H9 (cell line): ENCODE data around the gene MAP3K7CL. TPM values are rescaled to one million over a fixed set of nuclear protein-coding genes. Genes with fewer than 3 reads are reported as not detected.

ENCODE experiments used
- DNase-seq: peaks from one replicate; pipeline ENCODE4 v3.0.0-alpha.2; 2017
- H2AFZ ChIP-seq: one replicate; pipeline ENCODE4 v1.6.1; 2013; ENCODE audit warnings: mild to moderate bottlenecking, low read length, control low read depth, moderate library complexity
- H2AK5ac ChIP-seq: 2 replicates; pipeline ENCODE4 v1.6.1; 2013; ENCODE audit warnings: low read length, control low read depth, mixed read lengths; ENCODE audit not compliant: insufficient read length
- H2BK120ac ChIP-seq: one replicate; pipeline ENCODE4 v1.6.1; 2013; ENCODE audit warnings: low read depth, mild to moderate bottlenecking, low read length, control low read depth, inconsistent platforms; ENCODE audit not compliant: poor library complexity, severe bottlenecking
- H2BK12ac ChIP-seq: 2 replicates; pipeline ENCODE4 v1.6.1; 2013; ENCODE audit warnings: low read length, control low read depth, mixed read lengths, low read depth; ENCODE audit not compliant: insufficient read length
- H2BK15ac ChIP-seq: 2 replicates; pipeline ENCODE4 v1.6.1; 2013; ENCODE audit warnings: low read depth, low read length, control low read depth
- H2BK20ac ChIP-seq: one replicate; pipeline ENCODE4 v1.6.1; 2013; ENCODE audit warnings: low read depth, mild to moderate bottlenecking, low read length, control low read depth, inconsistent platforms; ENCODE audit not compliant: poor library complexity, severe bottlenecking
- H2BK5ac ChIP-seq: 2 replicates; pipeline ENCODE4 v1.6.1; 2013; ENCODE audit warnings: low read length, control low read depth, mixed read lengths; ENCODE audit not compliant: insufficient read length
- H3K14ac ChIP-seq: 2 replicates; pipeline ENCODE4 v1.6.1; 2013; ENCODE audit warnings: low read length, control low read depth; ENCODE audit not compliant: insufficient read depth
- H3K18ac ChIP-seq: 2 replicates; pipeline ENCODE4 v1.6.1; 2013; ENCODE audit warnings: low read depth, mild to moderate bottlenecking, mixed read lengths, low read length, control low read depth; ENCODE audit not compliant: insufficient read length
- H3K23ac ChIP-seq: 2 replicates; pipeline ENCODE4 v1.6.1; 2013; ENCODE audit warnings: low read length, control low read depth, mixed read lengths, low read depth; ENCODE audit not compliant: insufficient read length
- H3K23me2 ChIP-seq: 2 replicates; pipeline ENCODE4 v1.6.1; 2013; ENCODE audit warnings: low read depth, mild to moderate bottlenecking, mixed read lengths, low read length, control low read depth; ENCODE audit not compliant: insufficient read length, poor library complexity, severe bottlenecking
- H3K27ac ChIP-seq: 2 replicates; pipeline ENCODE4 v1.5.1; 2013; ENCODE audit warnings: low read length, control low read depth, mixed read lengths, low read depth; ENCODE audit not compliant: insufficient read length
- H3K27me3 ChIP-seq: 2 replicates; pipeline ENCODE4 v1.6.1; 2013; ENCODE audit warnings: low read length, control low read depth, inconsistent platforms; ENCODE audit not compliant: insufficient read depth
- H3K4ac ChIP-seq: 2 replicates; pipeline ENCODE4 v1.6.1; 2013; ENCODE audit warnings: low read depth, mild to moderate bottlenecking, control low read depth, inconsistent platforms, low read length, moderate library complexity
- H3K4me1 ChIP-seq: 2 replicates; pipeline ENCODE4 v1.6.1; 2013; ENCODE audit warnings: low read length, control low read depth, inconsistent platforms; ENCODE audit not compliant: insufficient read depth
- H3K4me2 ChIP-seq: 2 replicates; pipeline ENCODE4 v1.6.1; 2013; ENCODE audit warnings: low read length, control low read depth, mixed read lengths; ENCODE audit not compliant: insufficient read length, insufficient read depth
- H3K56ac ChIP-seq: 2 replicates; pipeline ENCODE4 v1.6.1; 2013; ENCODE audit warnings: low read depth, mild to moderate bottlenecking, mixed read lengths, low read length, control low read depth; ENCODE audit not compliant: insufficient read length
- H3K79me1 ChIP-seq: 2 replicates; pipeline ENCODE4 v1.6.1; 2013; ENCODE audit warnings: low read depth, mild to moderate bottlenecking, moderate library complexity, low read length, control low read depth, inconsistent platforms; ENCODE audit not compliant: insufficient read depth, poor library complexity, severe bottlenecking
- H3K79me2 ChIP-seq: 2 replicates; pipeline ENCODE4 v1.6.1; 2013; ENCODE audit warnings: low read length, control low read depth, inconsistent platforms; ENCODE audit not compliant: insufficient read depth
- H3K9ac ChIP-seq: 2 replicates; pipeline ENCODE4 v1.6.1; 2013; ENCODE audit warnings: low read length, control low read depth, mixed read lengths; ENCODE audit not compliant: insufficient read length; ENCODE audit errors: extremely low read depth
- H3K9me3 ChIP-seq: one replicate; pipeline ENCODE4 v1.6.1; 2013; ENCODE audit warnings: low read depth, low read length, inconsistent platforms; ENCODE audit not compliant: control insufficient read depth
- H3T11ph ChIP-seq: one replicate; pipeline ENCODE4 v1.6.1; 2013; ENCODE audit warnings: mild to moderate bottlenecking, low read length, control low read depth, inconsistent platforms
- H4K20me1 ChIP-seq: one replicate; pipeline ENCODE4 v1.6.1; 2013; ENCODE audit not compliant: control insufficient read depth, insufficient read length, insufficient read depth
- H4K5ac ChIP-seq: 2 replicates; pipeline ENCODE4 v1.6.1; 2013; ENCODE audit warnings: low read depth, mild to moderate bottlenecking, mixed read lengths, low read length, control low read depth; ENCODE audit not compliant: insufficient read length
- H4K8ac ChIP-seq: replicated peaks from 2 replicates; pipeline ENCODE4 v1.6.1; 2013; ENCODE audit warnings: low read length, control low read depth, mixed read lengths, low read depth; ENCODE audit not compliant: insufficient read length
- H4K91ac ChIP-seq: 2 replicates; pipeline ENCODE4 v1.6.1; 2013; ENCODE audit warnings: low read depth, mild to moderate bottlenecking, moderate library complexity, mixed read lengths, low read length, control low read depth; ENCODE audit not compliant: insufficient read length
- H3K27ac Mint-ChIP-seq, 3 experiments: 2 replicates in 2 of 3; 3 replicates in 1 of 3; pipeline ENCODE4 v1.8.0; 2020 to 2021; ENCODE audit warnings: mixed read lengths in 3 of 3, mild to moderate bottlenecking in 1 of 3, moderate library complexity in 1 of 3
- H3K27me3 Mint-ChIP-seq: 2 replicates; pipeline ENCODE4 v1.8.0; 2021; ENCODE audit warnings: low read depth, mild to moderate bottlenecking, moderate library complexity, mixed read lengths
- H3K36me3 Mint-ChIP-seq, 3 experiments: 2 replicates in 2 of 3; 3 replicates in 1 of 3; pipeline ENCODE4 v1.8.0; 2020 to 2021; ENCODE audit warnings: low read depth in 3 of 3, mixed read lengths in 3 of 3; ENCODE audit not compliant: insufficient read depth in 1 of 3
- H3K4me1 Mint-ChIP-seq, 2 experiments: 2 replicates each; pipeline ENCODE4 v1.8.0; 2020; ENCODE audit warnings: mixed read lengths in 2 of 2
- H3K4me3 Mint-ChIP-seq, 2 experiments: 2 replicates in 1 of 2; 3 replicates in 1 of 2; pipeline ENCODE4 v1.8.0; 2020 to 2021; ENCODE audit warnings: mild to moderate bottlenecking in 2 of 2, mixed read lengths in 2 of 2, moderate library complexity in 1 of 2
- H3K9me3 Mint-ChIP-seq, 2 experiments: 2 replicates in 1 of 2; 3 replicates in 1 of 2; pipeline ENCODE4 v1.8.0; 2020; ENCODE audit warnings: mild to moderate bottlenecking in 2 of 2, mixed read lengths in 2 of 2, moderate library complexity in 1 of 2
- CTCF ChIP-seq: fragments of 200-600 bp; sonication (generic); conservative IDR thresholded peaks from 3 replicates; pipeline ENCODE4 v1.8.0; 2021; ENCODE audit warnings: antibody characterized with exemption, mild to moderate bottlenecking
- WGBS: extraction: QIAGEN DNeasy Blood & Tissue Kit; methylation state at CpG from one replicate; pipeline ENCODE4 v1.1.7; 2013; ENCODE audit warnings: missing lambda C conversion rate, low lambda C conversion rate, mixed read lengths; ENCODE audit not compliant: insufficient read length; ENCODE audit errors: extremely low coverage; 5-methylcytosine and 5-hydroxymethylcytosine counted together
- total RNA-seq: library from RNA; stranded (reverse); gene quantifications from 2 replicates; pipeline ENCODE4 v1.2.1, GENCODE V29; 2021

The MAP3K7CL gene
- total RNA-seq, 1 experiment from 2014 or later: not detected

- Histone ChIP-seq H2BK5ac (no peak overlapping the region), H3T11ph (no peak overlapping the region), H2BK20ac (no peak overlapping the region), H3K4ac (no peak overlapping the region), H3K56ac (no peak overlapping the region), H3K23ac (no peak overlapping the region), H3K27ac (no peak overlapping the region), H2BK12ac (no peak overlapping the region), H3K4me1 (no peaks in the 10 kb centered on the region), H4K91ac (no peak overlapping the region), H3K9me3 (no peaks in the 10 kb centered on the region), H2BK120ac (no peak overlapping the region), H3K27me3 (no peaks in the 10 kb centered on the region), H2AFZ (no peak overlapping the region), H4K8ac (no peak overlapping the region), H3K9ac (no peak overlapping the region), H3K79me2 (no peaks in the 10 kb centered on the region), H4K5ac (no peak overlapping the region), H4K20me1 (no peaks in the 10 kb centered on the region), H3K23me2 (no peaks in the 10 kb centered on the region), H2AK5ac (no peak overlapping the region), H3K14ac (no peak overlapping the region), H3K4me2 (no peak overlapping the region), H3K79me1 (no peaks in the 10 kb centered on the region), H2BK15ac (no peak overlapping the region), H3K18ac (no peak overlapping the region)
- no CpG with 5 or more reads among the region's 7 CpGs for WGBS
- Mint-ChIP-seq H3K4me1 (peaks cover 8 to 12% of the 10 kb centered on the region in 2 experiments), H3K36me3 (no peaks in the 10 kb centered on the region), H3K27me3 (peaks cover 2% of the 10 kb centered on the region; the same call in 1 of the 2 replicates), H3K9me3 (no peaks in the 10 kb centered on the region; a peak in 1 of 5 replicates), H3K27ac (no peak overlapping the region), H3K4me3 (no peak overlapping the region)
- no peak for DNase-seq
- TF ChIP-seq CTCF: no peak
These were observed 48.5 kb downstream of the MAP3K7CL start for GRCh38 chr21:29178926-29179325.
